HG02623 (cell line): ENCODE measurements around the gene CYB5R3.
"Not testable (repeated sequence)": the region's sequence is repeated elsewhere in the genome, so short reads cannot be mapped to it uniquely, and the experiment has no call there.

ENCODE experiments used
- ATAC-seq: cut with Tn5 transposase; IDR thresholded peaks from one replicate; pipeline ENCODE4 v1.9.1; 2021; ENCODE audit warnings: moderate library complexity; ENCODE audit not compliant: unreplicated experiment

The CYB5R3 gene

GRCh38 chr22:42575996-42576574 is 73.1 kb downstream of the CYB5R3 start:
- ATAC-seq = not testable (repeated sequence)

GRCh38 chr22:42574468-42574867 is 74.7 kb downstream of the CYB5R3 start:
- not testable (repeated sequence) for ATAC-seq

DNA sequence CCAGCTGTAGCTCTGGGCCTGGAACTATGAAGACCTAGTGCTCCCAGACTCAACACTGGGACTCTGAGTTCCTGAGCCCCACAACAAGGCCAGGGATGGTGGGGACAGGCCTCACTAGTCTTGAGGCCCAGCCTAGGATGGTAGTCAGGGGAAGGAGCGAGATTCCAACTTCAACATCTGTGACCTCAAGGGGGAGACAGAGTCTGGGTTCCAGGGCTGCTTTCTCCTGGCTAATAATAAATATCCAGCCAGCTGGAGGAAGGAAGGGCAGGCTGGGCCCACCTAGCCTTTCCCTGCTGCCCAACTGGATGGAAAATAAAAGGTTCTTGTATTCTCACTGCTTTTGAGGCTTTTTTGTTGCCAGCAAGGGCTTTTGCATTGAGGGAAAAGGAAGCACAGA is 75.1 kb downstream of the CYB5R3 start:
- ATAC-seq = not testable (repeated sequence)

GRCh38 chr22:42571068-42571467 is 78.1 kb downstream of the CYB5R3 start:
- ATAC-seq = not testable (repeated sequence)

DNA sequence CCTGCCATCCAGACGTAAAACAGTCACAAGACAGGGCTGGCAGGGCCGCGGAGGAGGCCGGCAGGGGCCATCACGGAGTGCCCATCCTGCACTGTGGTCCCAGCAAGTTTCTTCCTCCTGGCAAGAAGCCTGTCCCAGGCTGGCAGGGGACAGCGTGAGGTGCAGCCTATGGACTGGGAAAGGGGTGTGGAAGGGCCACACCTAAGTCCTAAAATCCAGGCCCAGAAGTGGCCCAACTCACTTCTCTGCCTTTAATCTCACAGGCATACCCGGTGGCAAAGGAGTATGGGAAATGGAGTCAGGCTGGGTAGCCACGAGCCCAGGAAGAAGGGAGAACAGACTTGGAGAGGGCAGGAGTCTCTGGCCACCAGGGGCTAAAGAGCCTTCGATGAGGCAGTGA is 78.6 kb downstream of the CYB5R3 start:
- not testable (repeated sequence) for ATAC-seq

DNA sequence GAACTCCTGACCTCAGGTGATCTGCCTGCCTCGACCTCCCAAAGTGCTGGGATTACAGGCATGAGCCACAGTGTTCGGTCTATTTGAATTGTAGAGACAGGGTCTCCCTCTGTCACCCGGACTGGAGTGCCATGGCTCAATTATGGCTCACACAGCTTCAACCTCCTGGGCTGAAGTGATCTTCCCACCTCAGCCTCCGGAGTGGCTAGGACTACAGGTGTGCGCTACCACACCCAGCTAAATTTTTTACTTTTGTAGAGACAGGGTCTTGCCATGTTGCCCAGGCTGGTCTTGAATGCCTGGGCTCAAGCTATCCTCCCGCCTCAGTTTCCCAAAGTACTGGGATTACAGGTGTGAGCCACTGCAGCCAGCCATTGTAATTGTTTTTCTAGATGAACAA is 81.2 kb downstream of the CYB5R3 start:
- ATAC-seq = not testable (repeated sequence)
